Ascending aorta (tissue), 2 donors: ENCODE measurements around the gene C2orf78. TPM values are rescaled to one million over a fixed set of nuclear protein-coding genes. Genes with fewer than 3 reads are reported as not detected.

Experiments
- DNase-seq, 2 donors: peaks; one replicate each; pipeline ENCODE4 v3.0.0-alpha.2; 2019; ENCODE audit warnings: low spot score in 2 of 2
- H3K27ac ChIP-seq, 2 donors: fragments of 200-600 bp; sonication (generic); one replicate each; pipeline ENCODE4 v1.5.1; 2016 to 2017; ENCODE audit warnings: mild to moderate bottlenecking in 1 of 2
- H3K27me3 ChIP-seq: fragments of 200-600 bp; sonication (generic); one replicate; pipeline ENCODE4 v1.5.1; 2017
- H3K36me3 ChIP-seq, 2 donors: fragments of 200-600 bp; sonication (generic); one replicate each; pipeline ENCODE4 v1.5.1; 2016
- H3K4me1 ChIP-seq, 2 donors: fragments of 200-600 bp; sonication (generic); one replicate each; pipeline ENCODE4 v1.5.1; 2016 to 2017; ENCODE audit warnings: mild to moderate bottlenecking in 1 of 2
- H3K4me3 ChIP-seq, 2 donors: fragments of 200-600 bp; sonication (generic); one replicate each; pipeline ENCODE4 v1.5.1; 2016 to 2017; ENCODE audit warnings: mild to moderate bottlenecking in 1 of 2
- H3K9me3 ChIP-seq, 2 donors: fragments of 200-600 bp; sonication (generic); one replicate each; pipeline ENCODE4 v1.5.1; 2016
- intact Hi-C: fragments of 100-400 bp; cut with DNase I; formaldehyde crosslinking; loops from one replicate; pipeline ENCODE4 v1.15.1; 2023
- total RNA-seq: library from RNA; depleted of rRNA; stranded (reverse); fragments of >200 nt; gene quantifications from one replicate; pipeline ENCODE4 v1.1.0, GENCODE V29; 2016
- TF ChIP-seq, protein P1 (sequence below), 3 experiments: fragments of 200-600 bp in 2 of 3; fragments of 450-650 bp in 1 of 3; sonication (generic) in 2 of 3; IDR thresholded peaks; one replicate each; pipeline ENCODE4 v1.5.1; 2016 to 2019; ENCODE audit warnings: antibody characterized with exemption in 3 of 3, mild to moderate bottlenecking in 1 of 3, moderate library complexity in 1 of 3

C2orf78 gene
- total RNA-seq, 1 donor from 2014 or later, result not detected

DNA sequence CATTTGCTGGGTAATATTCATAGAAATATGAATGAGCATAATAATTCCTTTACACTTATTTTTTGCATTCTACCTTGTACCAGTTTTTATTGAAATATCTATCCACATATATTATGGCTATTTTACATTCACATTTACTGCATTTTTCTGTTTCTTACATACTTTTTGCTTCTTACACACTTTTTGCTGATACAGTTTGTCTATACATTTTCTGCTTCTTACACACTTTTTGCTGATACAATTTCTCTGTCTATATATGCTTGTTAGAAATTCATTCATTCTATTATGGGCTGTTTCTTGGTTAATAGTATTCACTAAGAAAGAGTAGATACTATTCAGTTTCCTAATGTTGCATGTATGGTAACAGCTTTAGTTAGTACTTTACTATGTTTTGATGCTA is 27.9 kb downstream of the C2orf78 start:
- H3K27me3 ChIP-seq, result no peaks in the 10 kb centered on the region
- TF ChIP-seq, protein P1, sequence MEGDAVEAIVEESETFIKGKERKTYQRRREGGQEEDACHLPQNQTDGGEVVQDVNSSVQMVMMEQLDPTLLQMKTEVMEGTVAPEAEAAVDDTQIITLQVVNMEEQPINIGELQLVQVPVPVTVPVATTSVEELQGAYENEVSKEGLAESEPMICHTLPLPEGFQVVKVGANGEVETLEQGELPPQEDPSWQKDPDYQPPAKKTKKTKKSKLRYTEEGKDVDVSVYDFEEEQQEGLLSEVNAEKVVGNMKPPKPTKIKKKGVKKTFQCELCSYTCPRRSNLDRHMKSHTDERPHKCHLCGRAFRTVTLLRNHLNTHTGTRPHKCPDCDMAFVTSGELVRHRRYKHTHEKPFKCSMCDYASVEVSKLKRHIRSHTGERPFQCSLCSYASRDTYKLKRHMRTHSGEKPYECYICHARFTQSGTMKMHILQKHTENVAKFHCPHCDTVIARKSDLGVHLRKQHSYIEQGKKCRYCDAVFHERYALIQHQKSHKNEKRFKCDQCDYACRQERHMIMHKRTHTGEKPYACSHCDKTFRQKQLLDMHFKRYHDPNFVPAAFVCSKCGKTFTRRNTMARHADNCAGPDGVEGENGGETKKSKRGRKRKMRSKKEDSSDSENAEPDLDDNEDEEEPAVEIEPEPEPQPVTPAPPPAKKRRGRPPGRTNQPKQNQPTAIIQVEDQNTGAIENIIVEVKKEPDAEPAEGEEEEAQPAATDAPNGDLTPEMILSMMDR (IDR thresholded peaks at IDR 0.05), result no peak
- H3K4me1 ChIP-seq, result no peaks in the 10 kb centered on the region
- no peaks in the 10 kb centered on the region for H3K9me3 ChIP-seq
- H3K4me3 ChIP-seq, result no peak overlapping the region
- intact Hi-C loops, result no loop called here
- no peak overlapping the region for H3K27ac ChIP-seq
- no peaks in the 10 kb centered on the region for H3K36me3 ChIP-seq
- no peak for DNase-seq

DNA sequence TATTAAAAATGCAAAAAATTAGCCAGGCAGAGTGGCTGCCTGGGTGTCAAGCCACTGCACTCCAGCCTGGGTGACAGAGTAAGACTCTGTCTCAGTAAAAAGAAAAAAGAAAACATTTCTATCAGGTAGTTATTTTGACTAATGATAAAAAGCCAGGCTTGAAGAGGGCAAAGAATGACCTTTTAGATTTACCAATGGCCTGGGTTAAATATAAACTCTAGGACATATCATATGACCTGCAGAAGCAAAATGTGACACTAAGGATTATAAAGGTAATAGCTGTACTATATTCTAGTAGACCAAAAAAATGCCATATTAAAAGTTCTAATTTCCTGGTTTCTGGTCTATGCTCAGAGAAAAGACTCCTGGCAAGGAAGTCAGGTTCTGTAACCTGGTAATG is 28.7 kb downstream of the C2orf78 start:
- DNase-seq, result no peak
- Histone ChIP-seq H3K4me1 (no peaks in the 10 kb centered on the region), H3K9me3 (no peaks in the 10 kb centered on the region), H3K27me3 (no peaks in the 10 kb centered on the region), H3K4me3 (no peak overlapping the region), H3K27ac (no peak overlapping the region), H3K36me3 (no peaks in the 10 kb centered on the region)
- TF ChIP-seq, protein P1 (IDR thresholded peaks at IDR 0.05), result no peak
- intact Hi-C loops, result no loop called here

DNA sequence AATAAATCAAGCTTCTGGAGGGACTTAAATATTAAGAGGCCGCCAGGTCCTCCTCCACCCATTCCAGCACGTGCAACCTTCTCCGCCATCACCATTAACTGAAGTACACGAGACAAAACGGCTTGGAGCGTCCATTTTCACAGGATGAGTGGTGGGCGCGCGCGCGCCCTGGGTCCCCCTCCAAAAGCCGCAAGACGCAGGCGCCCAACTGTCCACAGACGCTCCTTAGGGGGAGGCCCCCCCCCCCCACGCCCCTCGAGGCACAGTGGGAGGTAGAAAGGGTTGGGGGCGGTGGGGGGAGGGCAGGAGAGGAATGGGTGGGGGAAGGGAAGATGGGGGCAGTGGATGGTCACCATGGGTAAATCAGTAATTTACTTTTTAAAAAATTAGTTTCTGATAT is 34.3 kb downstream of the C2orf78 start:
- H3K27ac ChIP-seq, result no peak overlapping the region
- H3K36me3 ChIP-seq, result no peaks in the 10 kb centered on the region
- no peaks in the 10 kb centered on the region for H3K27me3 ChIP-seq
- no peak overlapping the region for H3K4me3 ChIP-seq
- DNase-seq, result no peak
- no peaks in the 10 kb centered on the region for H3K4me1 ChIP-seq
- TF ChIP-seq, protein P1 (IDR thresholded peaks at IDR 0.05), result no peak
- intact Hi-C loops, result no loop called here
- H3K9me3 ChIP-seq, result no peaks in the 10 kb centered on the region

DNA sequence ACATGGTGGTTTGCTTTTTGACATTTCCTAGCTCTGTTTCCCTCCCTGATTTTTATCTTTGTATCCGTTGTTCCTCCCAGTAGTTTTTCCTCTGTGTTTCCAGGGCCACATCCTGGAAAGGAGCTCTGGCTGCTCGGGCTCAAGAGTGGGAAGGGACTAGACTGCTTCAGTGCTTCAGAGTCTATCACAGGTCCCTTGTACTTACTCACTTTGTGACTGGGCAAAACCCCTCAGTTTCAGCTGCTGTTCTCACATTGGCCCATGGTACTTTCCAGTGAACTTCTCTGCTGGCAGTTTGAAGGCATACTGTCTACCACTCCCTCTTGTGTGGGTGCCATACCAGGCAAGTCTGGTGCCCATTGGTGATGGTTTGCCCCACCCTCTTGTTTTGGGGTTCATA is 37.2 kb downstream of the C2orf78 start:
- intact Hi-C loops, result loop anchor here (5.0 kb wide), 1 partner anchor 511 kb away; no protein-coding TSS in a partner anchor
- H3K4me1 ChIP-seq, result no peaks in the 10 kb centered on the region

DNA sequence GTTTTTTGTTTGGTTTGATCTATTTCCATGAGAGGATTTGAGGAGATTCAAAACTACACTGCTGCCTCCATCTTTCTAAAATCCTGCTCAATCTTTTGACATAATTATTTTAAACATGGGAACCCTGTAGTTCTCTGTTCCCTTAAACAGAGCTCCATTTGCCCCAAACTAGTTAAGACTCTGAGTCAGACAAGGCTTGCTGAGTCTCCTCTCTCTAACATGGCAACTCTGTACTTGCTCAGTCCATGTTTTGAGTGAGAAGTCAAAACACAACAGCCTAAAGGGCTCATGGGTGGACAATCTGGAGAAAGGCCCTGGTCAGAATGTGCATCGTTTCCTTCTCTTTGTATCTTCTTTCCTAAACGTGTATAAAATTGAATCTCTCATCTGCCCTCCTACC is 37.7 kb downstream of the C2orf78 start:
- Histone ChIP-seq H3K27ac (no peak overlapping the region), H3K36me3 (no peaks in the 10 kb centered on the region), H3K4me1 (no peaks in the 10 kb centered on the region), H3K4me3 (no peak overlapping the region), H3K9me3 (no peaks in the 10 kb centered on the region), H3K27me3 (no peaks in the 10 kb centered on the region)
- no peak for DNase-seq
- TF ChIP-seq, protein P1 (IDR thresholded peaks at IDR 0.05), result no peak
- intact Hi-C loops, result loop anchor here (5.0 kb wide), 1 partner anchor 511 kb away; no protein-coding TSS in a partner anchor

More for the DNA sequence above, 37.2 kb downstream of the C2orf78 start:
- Histone ChIP-seq H3K27me3 (no peaks in the 10 kb centered on the region), H3K27ac (no peak overlapping the region), H3K9me3 (no peaks in the 10 kb centered on the region), H3K36me3 (no peaks in the 10 kb centered on the region), H3K4me3 (no peak overlapping the region)
- DNase-seq, result no peak
- TF ChIP-seq, protein P1 (IDR thresholded peaks at IDR 0.05), result no peak

DNA sequence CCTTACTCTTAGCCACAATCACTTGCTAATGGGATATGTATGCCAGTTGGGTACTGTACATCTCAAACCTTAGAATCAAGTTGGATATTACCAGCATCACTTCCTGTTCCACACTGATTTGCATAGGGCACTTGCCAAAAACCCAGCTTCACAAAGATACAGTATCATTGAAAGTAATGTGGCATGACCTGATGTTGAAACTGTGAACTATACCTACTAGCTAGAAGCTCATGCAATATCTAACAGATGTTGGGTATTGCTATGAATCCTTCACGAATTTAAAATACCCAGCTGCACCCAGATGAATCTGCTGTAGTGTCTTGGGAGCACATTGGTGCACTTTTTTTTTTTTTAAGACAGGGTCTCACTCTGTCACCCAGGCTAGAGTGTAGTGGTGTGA is 38.3 kb downstream of the C2orf78 start:
- no peak overlapping the region for H3K4me3 ChIP-seq
- no peaks in the 10 kb centered on the region for H3K27me3 ChIP-seq
- TF ChIP-seq, protein P1 (IDR thresholded peaks at IDR 0.05), result no peak
- H3K4me1 ChIP-seq, result no peaks in the 10 kb centered on the region
- H3K36me3 ChIP-seq, result no peaks in the 10 kb centered on the region
- no peak overlapping the region for H3K27ac ChIP-seq
- intact Hi-C loops, result loop anchor here (5.0 kb wide), 1 partner anchor 510 kb away; no protein-coding TSS in a partner anchor
- no peak for DNase-seq
- H3K9me3 ChIP-seq, result no peaks in the 10 kb centered on the region
